ENCODE data around the gene MEG3. TPM values are rescaled to one million over a fixed set of nuclear protein-coding genes. Genes with fewer than 3 reads are reported as not detected.

Gene MEG3
- total and polyA plus RNA-seq, 8 donors, result 15.9 to 398 (median 329) TPM

- H3K4me1 ChIP-seq, result no peaks in the 10 kb centered on the region
- DNase-seq, result peak in 1 of 4 donors; percentile 57
- no peak overlapping the region for H3K27ac ChIP-seq
- no peak for ATAC-seq
- H3K27me3 ChIP-seq, result peaks cover 0 to 25% of the 10 kb centered on the region in 2 donors
- no peaks in the 10 kb centered on the region for H3K9me3 ChIP-seq
- no peak overlapping the region for H3K4me3 ChIP-seq
- H3K36me3 ChIP-seq, result no peaks in the 10 kb centered on the region
- no peak for TF ChIP-seq CTCF (IDR thresholded peaks at IDR 0.05)
- intact Hi-C loops (cut with DNase I), result no loop called here
Observed at GRCh38 chr14:100875861-100876590, 50.1 kb downstream of the MEG3 start.

DNA sequence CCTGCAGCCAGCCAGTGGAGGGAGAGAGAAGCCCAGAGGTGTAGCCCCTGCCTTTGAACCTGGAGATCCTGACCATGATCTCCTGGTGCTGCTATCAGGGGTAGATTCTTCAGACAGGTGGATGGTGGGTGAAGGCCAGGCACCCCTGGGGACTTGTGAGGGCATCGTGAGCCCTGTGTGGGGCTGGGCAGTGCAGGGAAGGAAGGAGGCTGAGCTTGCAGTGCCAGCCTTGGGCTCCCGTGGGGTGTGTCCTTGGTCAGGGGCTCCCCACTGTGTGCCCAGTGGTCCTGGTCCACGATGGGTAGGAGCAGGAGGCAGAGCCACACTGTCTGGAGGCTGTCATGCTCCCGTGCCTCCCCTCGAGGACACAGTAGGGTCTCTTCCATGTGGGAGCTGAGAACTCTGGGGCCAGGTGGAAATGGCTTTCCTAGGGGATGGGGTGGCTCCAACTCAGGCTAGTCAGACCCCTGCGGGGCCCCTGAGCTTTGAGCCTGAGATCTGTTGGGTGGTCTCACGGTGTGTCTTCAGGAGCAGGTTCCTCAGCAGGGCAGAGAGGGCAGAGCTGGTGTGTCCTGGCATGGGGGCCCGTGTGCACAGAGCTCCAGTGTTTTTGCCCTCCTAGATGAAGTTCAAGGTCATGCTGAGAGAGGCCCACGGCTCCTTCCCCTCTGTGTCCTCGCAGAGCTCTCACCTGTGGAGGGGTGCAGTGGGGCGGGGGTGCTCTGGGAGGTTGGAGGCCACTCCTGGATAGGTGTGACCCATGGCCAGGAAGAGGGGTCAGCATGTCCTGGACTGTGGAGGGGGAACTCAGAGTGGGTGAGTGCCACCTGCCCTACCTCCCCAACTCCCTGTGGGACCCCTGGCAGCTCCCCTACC, 52.6 kb downstream of the MEG3 start:
- H3K4me3 ChIP-seq, result no peak overlapping the region
- intact Hi-C loops (cut with DNase I), result no loop called here
- H3K36me3 ChIP-seq, result no peaks in the 10 kb centered on the region
- peaks cover 0 to 25% of the 10 kb centered on the region in 2 donors for H3K27me3 ChIP-seq
- DNase-seq (peak in 1 of 4 donors; percentile 57), ATAC-seq (no peak)
- H3K27ac ChIP-seq, result no peak overlapping the region
- TF ChIP-seq CTCF (IDR thresholded peaks at IDR 0.05), result no peak
- no peaks in the 10 kb centered on the region for H3K4me1 ChIP-seq
- H3K9me3 ChIP-seq, result peaks cover 0 to 4% of the 10 kb centered on the region in 2 donors

GRCh38 chr14:100879194-100879593, 53.3 kb downstream of the MEG3 start:
- Histone ChIP-seq H3K27me3 (peaks cover 0 to 25% of the 10 kb centered on the region in 2 donors), H3K4me1 (no peaks in the 10 kb centered on the region), H3K4me3 (no peak overlapping the region), H3K27ac (no peak overlapping the region), H3K36me3 (no peaks in the 10 kb centered on the region), H3K9me3 (peaks cover 0 to 4% of the 10 kb centered on the region in 2 donors)
- TF ChIP-seq CTCF (IDR thresholded peaks at IDR 0.05), result no peak
- peak in 1 of 4 donors; percentile 63 for DNase-seq
- intact Hi-C loops (cut with DNase I), result no loop called here
- ATAC-seq, result no peak

DNA sequence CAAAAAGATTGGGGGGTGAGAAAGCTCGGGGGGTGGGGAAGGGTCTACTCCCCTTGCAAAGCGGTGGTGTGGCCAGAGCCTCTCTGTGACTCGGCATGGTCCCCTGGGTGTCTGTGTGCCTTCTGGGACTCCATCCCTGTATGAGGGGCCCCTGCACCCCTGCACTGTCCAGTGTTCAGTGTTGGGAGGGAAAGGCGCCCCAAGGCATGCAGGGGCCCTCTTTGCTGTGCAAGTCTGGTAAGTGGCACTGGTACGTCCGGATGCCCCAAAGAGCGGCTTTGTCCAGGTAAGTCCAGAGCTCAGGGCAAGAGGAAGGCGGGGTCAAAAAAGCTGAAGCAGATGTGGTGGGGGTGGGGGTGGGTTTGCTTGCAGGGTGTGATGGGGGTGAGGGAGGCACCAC, 53.9 kb downstream of the MEG3 start:
- intact Hi-C loops (cut with DNase I), result no loop called here

More for the DNA sequence above, 53.9 kb downstream of the MEG3 start:
- peaks cover 0 to 4% of the 10 kb centered on the region in 2 donors for H3K9me3 ChIP-seq
- H3K27me3 ChIP-seq, result peaks cover 0 to 29% of the 10 kb centered on the region in 2 donors
- ATAC-seq, result no peak
- no peak overlapping the region for H3K4me3 ChIP-seq
- no peaks in the 10 kb centered on the region for H3K36me3 ChIP-seq
- no peak for TF ChIP-seq CTCF (IDR thresholded peaks at IDR 0.05)
- H3K4me1 ChIP-seq, result no peaks in the 10 kb centered on the region
- peak in 1 of 4 donors; percentile 35 for DNase-seq
- H3K27ac ChIP-seq, result no peak overlapping the region
